ENCODE data around the gene LHX8.
"Not testable (repeated sequence)": the region's sequence is repeated elsewhere in the genome, so short reads cannot be mapped to it uniquely, and the experiment has no call there.

Gene LHX8

GRCh38 chr1:75133750-75134646 lies at the start of gene LHX8:
Gene LHX8 (plus strand): TSS chr1:75134388. CDS start chr1:75136615, 2,227 bp downstream.
- DNase-seq (ENCODE audit: low spot score), result no peak

DNA sequence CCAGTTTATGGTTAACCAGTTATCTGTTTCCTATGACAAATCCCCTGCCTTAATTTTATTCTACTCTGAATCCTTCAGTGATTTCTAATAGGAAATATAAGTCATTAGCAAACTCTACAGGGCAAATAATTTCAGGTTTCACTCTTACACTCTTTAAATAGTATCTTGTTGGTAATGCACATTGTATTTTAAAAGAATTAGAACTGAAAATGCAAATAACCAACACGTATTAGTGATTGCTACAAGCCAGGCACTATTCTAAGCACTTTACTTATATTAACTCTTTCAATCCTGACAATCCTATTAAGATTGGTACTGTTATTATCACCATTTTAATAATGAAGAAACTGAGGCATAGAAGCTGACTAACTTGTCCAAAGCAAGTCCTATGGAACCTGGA lies 48.3 kb upstream of the LHX8 start:
- no peak for DNase-seq (ENCODE audit: low spot score)

DNA sequence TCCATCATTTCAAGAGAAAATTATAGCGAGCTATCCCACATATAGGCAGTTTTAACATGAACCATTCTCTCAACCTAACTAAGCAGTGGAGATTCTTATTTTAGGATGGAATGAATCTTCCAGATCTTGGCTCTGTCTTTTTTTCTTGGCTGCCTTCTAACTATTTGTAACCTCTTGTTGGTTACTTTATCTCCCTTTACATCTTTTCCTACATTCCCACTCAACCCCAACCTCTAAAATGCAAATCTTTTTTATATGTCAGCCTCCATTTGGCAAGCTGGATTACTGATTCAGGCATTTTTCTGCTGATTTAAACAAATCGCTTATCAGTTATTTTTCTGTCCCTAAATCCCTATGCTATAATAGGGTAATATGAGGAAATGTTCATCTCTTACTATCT lies 46.9 kb upstream of the LHX8 start:
- DNase-seq (ENCODE audit: low spot score), result no peak

- no peak for DNase-seq (ENCODE audit: low spot score)
Measured at GRCh38 chr1:75092141-75092540, 42.0 kb upstream of the LHX8 start.

GRCh38 chr1:75097654-75098053 lies 36.5 kb upstream of the LHX8 start:
- DNase-seq (ENCODE audit: low spot score), result peak; percentile 7

DNA sequence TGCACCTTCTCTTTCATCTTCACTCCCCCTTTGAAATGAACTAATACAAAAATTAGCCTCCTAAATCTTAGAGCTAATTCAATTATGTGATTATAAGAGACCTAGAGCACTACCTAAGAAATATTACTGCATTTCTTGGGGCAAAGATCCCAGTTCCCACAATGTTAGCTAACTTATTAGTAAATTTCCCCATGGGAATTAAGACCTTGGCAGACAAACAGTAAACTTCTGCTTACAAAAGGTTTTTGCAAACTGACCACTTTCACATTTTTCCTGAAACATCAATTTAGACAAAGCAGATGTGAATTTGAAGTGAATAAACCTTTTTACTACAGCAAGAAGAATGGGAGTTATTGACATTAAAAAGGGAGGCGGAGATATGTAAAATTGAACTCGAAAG lies 34.6 kb upstream of the LHX8 start:
- no peak for DNase-seq (ENCODE audit: low spot score)

GRCh38 chr1:75100481-75101092 lies 33.6 kb upstream of the LHX8 start:
- no peak for DNase-seq (ENCODE audit: low spot score)

DNA sequence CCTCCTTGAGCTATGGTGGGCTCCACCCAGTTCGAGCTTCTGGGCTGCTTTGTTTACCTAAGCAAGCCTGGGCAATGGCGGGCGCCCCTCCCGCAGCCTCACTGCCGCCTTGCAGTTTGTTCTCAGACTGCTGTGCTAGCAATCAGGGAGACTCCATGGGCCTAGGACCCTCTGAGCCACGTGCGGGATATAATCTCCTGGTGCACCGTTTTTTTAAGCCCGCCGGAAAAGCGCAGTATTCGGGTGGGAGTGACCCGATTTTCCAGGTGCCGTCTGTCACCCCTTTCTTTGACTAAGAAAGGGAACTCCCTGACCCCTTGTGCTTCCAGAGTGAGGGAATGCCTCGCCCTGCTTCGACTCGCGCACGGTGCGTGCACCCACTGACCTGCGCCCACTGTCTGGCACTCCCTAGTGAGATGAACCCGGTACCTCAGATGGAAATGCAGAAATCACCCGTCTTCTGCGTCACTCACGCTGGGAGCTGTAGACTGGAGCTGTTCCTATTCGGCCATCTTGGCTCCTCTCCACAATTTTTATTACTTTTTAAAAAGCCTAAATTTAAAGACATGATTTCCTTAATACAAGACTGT lies 21.7 kb upstream of the LHX8 start:
- DNase-seq (ENCODE audit: low spot score), result not testable (repeated sequence)

GRCh38 chr1:75115654-75116053 lies 18.5 kb upstream of the LHX8 start:
- DNase-seq (ENCODE audit: low spot score), result no peak

- no peak for DNase-seq (ENCODE audit: low spot score)
Measured at GRCh38 chr1:75123756-75124155, 10.4 kb upstream of the LHX8 start.

- no peak for DNase-seq (ENCODE audit: low spot score)
Measured at GRCh38 chr1:75124510-75124909, 9.7 kb upstream of the LHX8 start.

DNA sequence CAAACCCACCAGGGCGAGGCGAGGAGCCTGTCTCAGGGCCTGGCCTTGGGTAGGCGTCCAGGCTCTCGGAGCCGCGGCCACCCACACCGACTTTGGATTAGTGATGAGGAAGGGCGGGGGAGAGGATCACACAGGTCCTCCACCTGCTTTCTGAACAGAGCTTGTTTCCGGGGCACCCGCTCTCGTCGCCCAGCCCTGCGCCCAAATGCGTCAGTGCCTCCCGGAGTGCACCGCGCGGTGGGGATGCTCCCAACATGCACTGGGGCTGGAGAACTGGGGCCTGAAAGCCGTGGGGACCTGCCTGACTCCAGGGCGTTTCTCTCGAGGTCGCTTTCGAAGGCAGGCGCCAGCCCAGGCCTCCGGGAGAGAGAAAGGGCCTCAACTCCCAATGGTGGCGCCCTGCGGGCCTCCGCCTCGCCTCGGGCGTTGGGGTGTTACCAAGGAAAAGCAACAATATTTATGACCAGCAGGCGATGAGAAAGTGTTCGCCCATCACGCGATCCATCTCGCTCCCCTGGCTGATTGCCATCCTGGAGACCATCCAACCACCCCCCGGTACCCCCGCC lies 8.9 kb upstream of the LHX8 start:
- no peak for DNase-seq (ENCODE audit: low spot score)

DNA sequence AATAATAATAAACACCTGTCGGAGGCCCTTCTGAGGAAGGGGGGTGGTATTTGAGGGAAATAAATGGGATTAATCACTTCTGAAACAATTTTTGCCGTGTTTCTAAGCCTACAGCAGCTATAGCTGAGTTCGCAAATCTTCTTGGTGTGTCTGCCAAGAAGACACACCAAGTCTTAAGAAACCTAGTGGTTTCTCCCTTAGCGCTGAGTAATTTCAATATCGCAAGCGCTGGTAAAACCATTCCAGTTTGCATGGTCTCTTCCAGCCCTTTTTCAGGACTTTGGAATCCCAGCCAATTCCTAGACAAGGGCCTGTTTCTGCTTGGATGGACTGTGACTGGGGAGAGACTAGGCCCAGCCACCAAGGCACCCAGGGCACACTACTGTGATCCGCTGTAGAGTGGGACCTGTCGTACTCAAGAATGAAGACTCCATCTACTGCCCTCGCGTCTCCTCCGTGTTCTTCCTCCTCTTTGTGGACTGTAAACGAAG lies 7.5 kb upstream of the LHX8 start:
- no peak for DNase-seq (ENCODE audit: low spot score)

DNA sequence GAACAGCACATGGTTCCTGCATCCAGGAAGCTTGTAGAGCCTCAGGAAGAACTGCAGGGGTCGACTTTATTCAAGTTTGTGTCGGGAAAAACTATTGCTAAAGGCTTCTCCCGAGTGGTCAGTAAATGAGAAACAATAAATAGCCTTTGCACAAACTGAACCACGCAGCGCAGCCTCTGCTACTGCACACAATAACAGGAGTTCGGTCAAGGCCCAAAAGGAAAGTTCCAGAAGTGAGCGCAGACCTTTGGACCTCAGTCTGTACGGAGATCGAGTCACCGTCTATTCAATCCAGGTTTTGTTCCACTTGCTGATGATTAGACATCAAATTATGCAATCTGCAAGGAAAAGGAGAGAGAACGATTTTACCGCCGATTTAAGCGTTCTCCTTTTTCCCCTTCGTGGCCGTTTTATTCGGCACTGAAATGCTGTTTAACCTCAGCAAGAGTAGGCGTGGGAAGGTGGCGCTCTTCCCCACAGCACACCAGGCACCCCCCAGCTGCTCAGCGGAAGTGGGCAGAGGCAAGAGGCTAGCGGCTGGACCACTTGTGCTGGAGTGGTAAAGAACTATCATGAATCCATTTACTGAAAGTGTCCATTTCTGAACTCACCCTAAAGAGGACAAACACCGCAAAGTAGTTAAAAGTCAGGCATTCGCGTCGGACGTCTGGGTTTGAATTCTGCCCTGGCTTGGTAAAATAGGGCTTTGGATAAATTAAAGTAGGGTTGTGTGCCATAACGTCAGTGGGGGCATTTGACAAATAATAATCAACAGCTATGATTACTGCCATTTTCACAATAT lies 6.1 kb upstream of the LHX8 start:
- no peak for DNase-seq (ENCODE audit: low spot score)

- DNase-seq (ENCODE audit: low spot score), result no peak
Measured at GRCh38 chr1:75129660-75129982, 4.6 kb upstream of the LHX8 start.

DNA sequence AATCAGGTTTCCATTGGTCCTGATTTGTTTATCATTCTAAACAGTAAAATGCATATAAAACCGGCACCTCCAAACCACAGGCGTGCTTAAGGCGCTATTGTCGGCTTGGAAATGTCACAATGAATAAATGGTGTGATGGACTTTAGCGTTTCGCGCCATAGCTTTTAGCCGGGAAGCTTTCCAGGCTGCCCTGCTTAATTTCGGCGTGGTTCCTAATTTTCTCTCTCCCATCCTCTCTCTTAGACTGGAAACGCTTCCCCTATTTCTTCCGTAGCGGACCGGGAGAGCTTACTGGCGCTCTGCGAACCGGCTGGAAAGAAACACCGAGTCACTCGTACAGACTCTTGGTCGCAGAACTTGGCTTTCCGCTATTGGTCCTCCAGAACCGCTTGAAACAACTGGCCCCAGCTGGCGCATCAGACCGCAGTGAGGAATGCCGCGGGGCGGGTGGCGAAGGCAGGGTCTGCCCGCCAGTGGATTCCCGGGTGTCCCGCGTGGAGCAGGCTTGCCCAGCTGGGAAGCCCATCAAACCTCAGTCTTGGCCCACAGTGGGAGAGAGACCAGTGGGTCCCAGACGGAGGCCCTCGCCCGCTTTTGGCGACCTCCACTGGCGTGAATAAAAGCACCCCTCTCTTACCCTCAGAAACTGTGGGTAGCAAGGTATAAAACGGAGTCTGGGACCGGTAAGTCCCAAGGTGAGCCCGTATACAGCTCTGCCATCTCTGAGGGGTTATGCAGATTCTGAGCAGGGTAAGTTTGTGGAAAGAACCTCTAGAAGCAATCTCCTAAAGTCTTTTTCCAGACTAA lies 4.0 kb upstream of the LHX8 start:
- DNase-seq (ENCODE audit: low spot score), result no peak

- DNase-seq (ENCODE audit: low spot score), result no peak
Measured at GRCh38 chr1:75130865-75131564, 3.2 kb upstream of the LHX8 start.

- DNase-seq (ENCODE audit: low spot score), result no peak
Measured at GRCh38 chr1:75131565-75132241, 2.5 kb upstream of the LHX8 start.

DNA sequence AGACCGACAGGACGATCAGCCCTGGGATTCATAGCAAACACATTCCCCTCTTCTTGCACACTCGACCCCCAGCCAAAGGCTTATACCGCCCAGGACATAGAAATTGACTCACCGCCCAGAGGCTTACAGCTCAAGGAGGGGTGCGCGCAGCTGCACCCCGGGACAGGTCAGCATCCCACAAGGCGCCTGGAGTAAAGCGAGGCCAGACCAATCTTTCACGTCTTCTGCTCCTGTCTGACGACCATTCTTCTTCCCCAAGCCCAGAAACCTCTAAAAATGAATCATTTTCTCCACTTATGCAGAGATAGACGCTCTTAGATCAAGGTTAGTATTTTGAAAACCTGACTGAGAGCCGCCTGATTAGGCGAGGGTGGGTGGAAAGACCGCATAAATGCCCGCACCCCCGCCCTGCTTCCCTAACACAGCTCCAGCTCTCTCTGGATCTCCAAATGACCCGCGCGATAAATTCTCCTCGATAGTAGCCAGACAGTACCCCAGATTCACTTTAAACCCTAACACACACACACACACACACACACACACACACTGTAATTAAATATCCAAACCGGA lies 1.9 kb upstream of the LHX8 start:
- DNase-seq (ENCODE audit: low spot score), result no peak
